GM19351 (cell line): ENCODE data around the gene HNF1B.
A peak's percentile ranks its signal among the peaks of the same experiment; 100 is the strongest.

Experiments used
- ATAC-seq: cut with Tn5 transposase; IDR thresholded peaks from one replicate; pipeline ENCODE4 v1.9.1; 2021; ENCODE audit warnings: mild to moderate bottlenecking, moderate library complexity; ENCODE audit not compliant: unreplicated experiment

HNF1B gene

DNA sequence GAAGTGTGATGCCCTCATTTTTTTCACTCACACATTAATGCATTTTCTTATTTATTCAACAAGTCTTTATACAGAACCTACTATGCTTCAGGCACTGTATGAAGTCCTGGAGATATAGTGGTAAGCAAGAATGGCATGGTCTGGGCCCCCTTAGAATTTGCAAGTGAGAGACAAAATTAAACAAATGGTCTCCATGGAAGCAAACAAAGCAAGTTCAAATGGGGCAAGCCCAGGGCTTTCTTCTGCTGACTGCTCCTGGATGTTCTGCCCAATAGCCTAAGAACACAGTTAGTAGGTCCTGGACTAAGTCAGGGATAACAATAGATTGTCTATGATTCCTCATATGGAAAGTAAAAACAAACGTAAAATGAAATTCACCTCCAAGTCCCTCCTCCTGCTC, 70.3 kb downstream of the HNF1B start:
- no peak for ATAC-seq

DNA sequence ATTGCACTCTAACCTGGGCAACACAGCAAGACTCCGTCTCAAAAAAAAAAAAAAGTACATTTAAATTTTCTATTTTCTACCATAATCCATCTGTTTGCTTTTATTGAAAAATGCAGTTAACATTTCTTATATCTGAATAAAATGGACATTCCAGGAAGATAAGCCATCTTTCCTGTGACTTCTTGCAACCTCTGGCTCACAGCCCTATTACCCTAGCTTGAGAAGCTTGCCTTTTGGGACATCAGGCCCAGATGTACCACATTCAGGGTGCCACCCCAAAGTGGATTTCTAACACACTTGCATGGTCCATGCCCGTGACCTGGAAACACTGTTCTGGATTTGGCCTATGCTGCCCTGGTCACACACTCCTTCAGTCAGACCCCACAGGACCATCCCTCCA, 71.5 kb downstream of the HNF1B start:
- ATAC-seq, result no peak

GRCh38 chr17:37672548-37673078, 72.2 kb downstream of the HNF1B start:
- ATAC-seq, result no peak

GRCh38 chr17:37671824-37672547, 72.9 kb downstream of the HNF1B start:
- no peak for ATAC-seq

DNA sequence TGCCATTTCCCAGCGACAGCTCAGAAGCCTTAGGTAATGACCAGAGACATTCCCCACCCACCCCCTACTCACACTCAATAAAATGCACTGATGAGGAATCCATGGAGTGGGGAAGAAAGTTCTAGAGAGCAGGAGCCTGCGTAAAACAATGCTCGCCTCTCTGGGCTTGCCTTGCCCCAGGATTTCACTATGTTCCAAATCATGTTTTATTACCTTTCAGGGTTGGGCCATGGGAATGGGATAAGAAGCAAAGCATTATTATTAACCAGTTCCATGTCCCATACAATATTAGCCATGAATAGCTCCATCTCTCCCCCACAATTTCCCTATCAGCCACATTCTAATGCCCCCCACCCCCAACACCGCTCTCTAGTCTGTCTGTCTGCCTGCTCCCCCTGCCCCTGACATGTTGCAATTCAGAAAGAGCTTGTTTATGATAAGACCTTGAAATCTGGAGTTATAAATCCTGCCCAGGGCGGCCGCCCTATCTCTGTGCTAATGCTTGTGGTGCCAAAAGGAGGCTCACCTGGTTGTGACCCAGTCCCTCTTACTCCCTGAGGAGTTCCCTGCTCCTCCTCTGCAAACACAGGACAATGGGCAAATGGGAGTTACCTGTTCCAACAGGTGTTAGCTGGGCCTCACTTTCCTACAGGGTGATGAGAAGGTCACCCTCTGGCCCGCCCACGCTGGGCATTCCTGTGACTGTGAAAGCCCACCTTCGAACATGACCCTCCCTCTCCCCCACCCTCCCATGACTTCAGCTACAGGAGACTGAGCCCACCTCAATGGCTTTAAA, 73.6 kb downstream of the HNF1B start:
- no peak for ATAC-seq

DNA sequence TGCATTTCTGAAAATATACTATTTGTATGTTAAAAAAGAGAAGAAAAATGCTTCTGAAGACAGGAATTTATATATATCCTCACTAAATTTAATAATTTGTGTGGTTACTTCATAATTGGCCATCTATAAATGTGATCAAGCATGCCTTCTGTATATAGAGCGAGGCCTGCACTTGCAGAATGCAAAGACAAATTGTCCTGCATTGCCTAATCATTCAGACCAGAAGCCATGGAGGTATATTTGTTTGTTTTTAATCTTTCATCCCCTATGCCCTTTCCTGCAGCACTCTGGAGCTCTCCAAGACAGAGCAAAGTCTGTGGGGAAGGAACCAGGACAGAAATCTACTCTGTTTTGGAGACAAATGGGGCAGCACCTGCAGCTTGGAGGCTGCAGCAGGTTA, 77.8 kb downstream of the HNF1B start:
- ATAC-seq, result no peak

GRCh38 chr17:37664214-37664613, 80.6 kb downstream of the HNF1B start:
- no peak for ATAC-seq

GRCh38 chr17:37662353-37662752, 82.5 kb downstream of the HNF1B start:
- ATAC-seq, result no peak

DNA sequence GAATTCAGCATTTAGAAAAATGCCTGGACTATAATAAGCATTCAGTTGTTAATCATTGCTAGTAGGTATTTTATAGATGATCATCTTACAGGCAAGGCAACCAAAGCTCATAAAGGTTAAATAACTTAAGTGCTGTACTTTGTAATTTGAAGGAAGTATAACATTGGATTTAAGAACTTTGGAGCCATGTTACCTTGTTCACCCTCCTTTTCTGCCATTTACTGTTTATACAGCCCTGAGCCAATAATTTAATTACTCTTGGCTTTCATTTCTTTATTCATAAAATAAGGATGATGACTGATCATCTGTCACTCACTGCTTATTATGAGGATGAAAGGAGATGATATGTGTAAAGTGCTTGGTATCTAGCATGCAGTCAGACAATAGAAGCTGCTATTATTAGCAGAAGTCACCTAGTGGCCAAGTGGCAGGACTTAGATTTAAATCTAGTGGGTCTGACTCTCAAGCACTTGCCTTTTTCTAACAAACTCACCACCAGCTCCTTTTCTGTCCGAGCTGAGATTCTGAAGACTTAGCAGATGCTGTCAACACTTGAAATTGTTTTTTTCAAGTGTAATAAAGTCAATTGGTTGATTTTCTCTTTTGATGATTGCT, 83.4 kb downstream of the HNF1B start:
- ATAC-seq, result no peak

DNA sequence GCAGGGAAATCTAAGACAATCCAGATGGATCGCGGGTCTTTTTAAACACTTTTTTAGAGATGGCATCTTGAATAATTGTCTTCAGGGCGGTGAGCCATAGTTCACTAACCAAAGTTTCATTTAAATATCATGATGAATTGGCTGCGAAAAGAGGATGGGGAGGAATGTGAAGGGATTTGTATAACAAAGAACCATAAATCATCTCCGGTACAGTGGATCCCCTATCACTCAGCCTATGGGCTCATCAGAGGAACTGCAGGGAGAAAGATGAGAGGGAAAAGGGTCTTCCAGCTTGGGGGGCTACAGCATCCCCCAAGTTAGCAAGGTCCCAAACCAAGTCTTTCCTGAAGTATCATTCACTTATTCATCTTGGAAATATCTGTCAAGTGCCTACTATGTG, 84.9 kb downstream of the HNF1B start:
- ATAC-seq, result no peak

- no peak for ATAC-seq
Observed at GRCh38 chr17:37657202-37657601, 87.7 kb downstream of the HNF1B start.

- ATAC-seq, result no peak
Observed at GRCh38 chr17:37651849-37652248, 93.0 kb downstream of the HNF1B start.

DNA sequence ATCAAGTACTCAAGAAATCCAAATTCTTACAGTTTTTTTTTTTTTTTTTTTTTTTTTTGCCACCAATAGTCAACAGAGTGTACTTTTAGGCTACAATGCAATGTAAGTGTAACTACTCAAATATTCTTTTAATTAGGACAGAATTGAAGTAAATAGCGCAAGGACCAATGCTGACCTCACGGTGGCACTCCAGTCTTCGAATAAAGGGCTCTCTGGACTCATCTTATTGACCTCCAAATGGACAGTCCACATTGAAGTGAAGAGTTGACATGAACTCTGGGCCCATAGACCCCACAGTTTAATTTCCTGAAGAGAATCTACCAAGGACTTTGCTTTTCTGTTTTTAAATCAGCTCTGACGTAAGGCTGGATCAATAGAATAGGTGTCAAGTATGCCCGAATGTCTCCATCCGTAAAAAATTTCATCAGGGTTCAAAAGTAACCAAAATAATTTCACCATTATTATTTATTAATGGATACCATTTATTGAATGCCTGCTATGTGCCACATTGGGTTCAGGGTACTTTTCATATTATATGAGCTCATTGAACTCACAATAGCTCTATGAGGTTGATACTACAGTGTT, 94.3 kb downstream of the HNF1B start:
- no peak for ATAC-seq

GRCh38 chr17:37648555-37648954, 96.3 kb downstream of the HNF1B start:
- no peak for ATAC-seq

DNA sequence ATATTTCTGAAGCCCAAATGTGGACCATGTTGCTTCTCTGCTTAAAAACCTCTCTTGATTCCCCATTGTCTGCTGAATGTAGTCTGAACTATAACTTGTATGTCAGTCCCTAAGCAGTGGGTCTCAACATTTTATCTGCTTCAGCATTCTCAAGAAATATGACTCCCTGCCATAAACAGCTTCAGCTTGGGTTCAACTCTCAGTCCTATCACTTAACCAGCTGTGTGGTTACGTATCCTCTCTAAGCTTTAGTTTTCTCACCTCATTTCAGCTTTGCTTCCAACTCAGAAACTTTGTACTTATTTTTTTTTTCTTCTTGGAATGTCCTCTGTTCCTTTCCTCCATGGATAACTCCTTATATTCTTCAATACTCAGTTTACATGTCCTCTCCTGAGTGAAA, 97.0 kb downstream of the HNF1B start:
- ATAC-seq, result no peak

GRCh38 chr17:37643869-37644268, 101.0 kb downstream of the HNF1B start:
- ATAC-seq, result no peak

GRCh38 chr17:37643118-37643766, 101.6 kb downstream of the HNF1B start, which contains the start of gene DDX52:
Gene DDX52 (minus strand): TSS chr17:37643446. CDS start chr17:37643420, 26 bp downstream.
- ATAC-seq, result peak; percentile 67

DNA sequence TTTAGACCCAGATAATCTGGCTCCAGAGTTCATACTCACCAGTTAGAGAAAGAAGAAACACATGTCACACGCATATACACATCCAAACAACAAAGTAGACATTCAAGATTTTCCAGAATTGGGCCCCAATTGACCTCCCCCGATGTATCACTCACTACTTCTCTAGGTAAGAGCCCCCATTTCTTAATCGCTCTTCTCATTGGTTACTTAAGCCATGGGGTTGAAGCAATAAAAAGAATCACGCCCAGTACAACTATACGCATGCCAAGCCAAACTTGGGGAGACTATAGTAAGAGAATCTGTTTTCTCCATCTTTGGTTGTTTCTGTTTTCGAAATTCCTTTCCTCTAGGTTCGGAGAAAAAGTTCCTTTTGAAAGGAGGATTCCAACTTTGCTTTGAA, 102.2 kb downstream of the HNF1B start:
- no peak for ATAC-seq

DNA sequence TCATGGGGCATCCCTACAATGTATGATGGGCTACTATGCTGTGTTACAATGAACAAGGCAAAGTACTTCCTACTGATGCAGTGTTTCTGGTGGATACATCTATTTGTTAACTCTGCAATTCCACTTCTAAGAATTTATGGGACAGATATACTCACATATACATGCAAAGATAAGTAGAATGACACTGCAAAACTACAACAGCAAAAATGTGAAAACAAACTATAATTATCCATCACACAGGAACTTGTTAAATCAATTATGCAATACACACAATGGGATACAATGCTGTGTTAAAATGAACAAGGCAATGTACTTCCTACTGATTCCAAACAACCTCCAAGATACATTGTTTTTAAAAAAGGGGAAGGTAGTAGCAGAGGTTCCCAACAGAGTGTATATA, 104.8 kb downstream of the HNF1B start:
- ATAC-seq, result no peak

- ATAC-seq, result no peak
Observed at GRCh38 chr17:37637956-37638355, 106.9 kb downstream of the HNF1B start.
